Neuron (in vitro differentiated cells): Measurements from ENCODE around the gene USP6.
"Not testable (repeated sequence)": the region's sequence is repeated elsewhere in the genome, so short reads cannot be mapped to it uniquely, and the experiment has no call there.

Experiments
- H2AFZ ChIP-seq: one replicate; pipeline ENCODE4 v1.6.1; 2013; ENCODE audit warnings: low read depth, mild to moderate bottlenecking, inconsistent platforms, low read length, moderate library complexity
- H3K27me3 ChIP-seq: one replicate; pipeline ENCODE4 v1.6.1; 2013; ENCODE audit warnings: low read length; ENCODE audit not compliant: insufficient read depth
- H3K36me3 ChIP-seq: one replicate; pipeline ENCODE4 v1.6.1; 2013; ENCODE audit warnings: low read length; ENCODE audit not compliant: insufficient read depth
- H3K4me1 ChIP-seq: one replicate; pipeline ENCODE4 v1.6.1; 2013; ENCODE audit warnings: low read length; ENCODE audit not compliant: insufficient read depth
- H3K4me3 ChIP-seq: 2 replicates; pipeline ENCODE4 v1.5.1; 2013; ENCODE audit warnings: mild to moderate bottlenecking, low read length, moderate library complexity
- H3K9me3 ChIP-seq: one replicate; pipeline ENCODE4 v1.6.1; 2013; ENCODE audit warnings: low read length

USP6 gene

DNA sequence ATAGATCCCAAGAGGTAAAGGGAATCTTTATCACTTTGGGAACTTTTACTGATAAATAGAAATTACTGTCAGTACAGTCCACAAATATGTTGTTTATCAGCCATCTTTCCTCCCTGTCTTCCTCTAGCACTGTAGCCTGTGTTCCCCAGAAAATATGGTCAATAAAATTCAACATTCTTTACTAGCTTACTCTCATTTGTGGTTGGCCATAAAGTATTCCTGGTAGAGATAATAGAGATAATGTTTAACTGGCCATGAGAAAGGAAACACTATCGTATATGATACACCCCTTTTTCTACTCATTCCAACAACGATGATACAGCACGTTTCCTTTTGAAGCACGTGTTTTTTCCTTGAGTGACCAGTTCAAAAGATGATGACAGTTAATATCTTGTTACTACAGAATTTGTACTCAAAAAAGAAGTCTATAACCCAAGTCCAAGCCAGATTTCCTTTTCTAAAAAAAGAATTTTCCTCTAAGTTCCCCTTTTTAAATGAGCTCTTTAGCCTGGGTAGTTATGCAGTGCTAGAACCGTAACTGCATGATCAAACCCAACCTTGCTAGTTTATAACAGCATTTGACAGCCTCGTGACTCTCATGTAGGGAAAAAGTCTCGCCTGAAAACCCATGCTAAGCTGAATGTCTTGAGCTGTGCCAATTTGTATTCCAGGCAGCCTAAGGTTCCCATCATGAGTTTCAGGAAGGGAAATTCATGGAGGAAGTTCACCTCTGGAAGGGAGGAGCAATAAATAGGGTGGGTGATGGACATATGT is 50.1 kb downstream of the USP6 start:
- not testable (repeated sequence) for H3K9me3 ChIP-seq, H3K36me3 ChIP-seq, H3K4me3 ChIP-seq, H3K27me3 ChIP-seq, H3K4me1 ChIP-seq, H2AFZ ChIP-seq

DNA sequence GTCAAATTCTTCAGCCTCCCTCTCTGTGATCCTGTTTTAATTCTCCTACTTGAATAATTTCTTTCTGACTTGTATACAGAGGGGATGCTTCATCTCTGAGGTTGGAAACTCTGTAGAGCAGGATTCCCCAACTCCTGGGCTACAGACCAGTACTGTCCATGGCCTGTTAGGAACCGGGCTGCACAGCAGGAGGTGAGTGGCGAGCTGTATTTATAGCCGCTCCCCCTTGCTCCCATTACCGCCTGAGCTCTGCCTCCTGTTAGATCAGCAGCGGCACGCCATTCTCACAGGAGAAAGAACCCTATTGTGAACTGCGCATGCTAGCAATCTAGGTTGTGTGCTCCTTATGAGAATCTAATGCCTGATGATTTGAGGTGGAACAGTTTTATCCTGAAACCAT is 59.2 kb downstream of the USP6 start:
- not testable (repeated sequence) for H3K4me1 ChIP-seq, H2AFZ ChIP-seq, H3K4me3 ChIP-seq, H3K27me3 ChIP-seq
- Histone ChIP-seq H3K36me3 (peaks cover 27% of the 10 kb centered on the region), H3K9me3 (peaks cover 23% of the 10 kb centered on the region)

DNA sequence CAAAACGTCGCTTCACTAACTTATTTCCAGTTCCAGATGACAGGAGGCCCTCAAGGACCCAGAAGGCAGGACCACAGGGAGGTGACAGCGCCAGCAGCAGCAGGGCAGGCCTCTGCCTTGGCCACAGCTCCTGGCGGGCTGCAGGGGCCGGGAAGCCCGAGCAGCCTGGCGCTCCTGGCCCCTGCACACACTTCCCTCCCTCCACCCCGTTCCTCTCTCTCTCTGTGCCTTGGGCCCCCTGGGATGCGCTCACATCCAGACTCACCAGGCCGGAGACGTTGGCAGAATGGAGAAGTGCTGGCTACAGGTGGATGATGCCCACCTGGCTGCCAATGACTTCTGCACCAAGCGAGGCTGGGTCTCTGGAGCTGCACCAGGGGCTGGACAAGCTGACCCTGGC is 63.2 kb downstream of the USP6 start:
- Histone ChIP-seq H3K9me3 (peaks cover 57% of the 10 kb centered on the region), H3K4me1 (no peaks in the 10 kb centered on the region), H3K36me3 (peaks cover 37% of the 10 kb centered on the region), H3K4me3 (no peak overlapping the region), H2AFZ (no peak overlapping the region), H3K27me3 (no peaks in the 10 kb centered on the region)

DNA sequence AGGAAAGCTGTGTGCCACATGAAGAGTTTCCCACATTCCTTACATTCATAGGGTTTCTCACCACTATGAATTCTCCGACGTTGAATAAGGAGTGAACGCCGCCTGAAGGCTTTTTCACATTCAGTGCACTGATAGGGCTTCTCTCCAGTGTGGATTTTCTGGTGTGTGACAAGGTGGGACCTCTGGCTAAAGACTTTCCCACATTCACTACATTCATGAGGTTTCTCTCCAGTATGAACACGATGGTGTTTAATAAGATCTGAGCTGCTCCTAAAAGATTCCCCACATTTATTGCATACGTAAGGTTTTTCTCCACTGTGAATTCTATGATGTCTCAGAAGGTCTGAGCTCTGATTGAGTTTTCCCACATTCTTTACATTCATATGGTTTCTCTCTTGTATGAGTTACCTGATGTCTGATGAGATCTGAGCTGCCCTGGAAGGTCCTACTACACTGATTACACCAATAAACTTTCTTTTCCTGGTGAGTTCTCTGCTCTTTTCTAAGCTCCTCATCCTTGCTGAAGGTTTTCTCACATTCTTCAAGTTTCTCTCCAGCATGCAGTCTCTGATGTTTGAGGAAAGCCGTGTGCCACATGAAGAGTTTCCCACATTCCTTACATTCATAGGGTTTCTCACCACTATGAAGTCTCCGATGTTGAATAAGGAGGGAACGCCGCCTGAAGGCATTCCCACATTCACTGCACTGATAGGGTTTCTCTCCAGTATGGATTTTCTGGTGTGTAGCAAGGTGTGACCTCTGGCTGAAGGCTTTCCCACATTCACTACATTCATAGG is 65.9 kb downstream of the USP6 start:
- Histone ChIP-seq H3K4me3 (no peak overlapping the region), H3K36me3 (peaks cover 36% of the 10 kb centered on the region), H2AFZ (no peak overlapping the region), H3K4me1 (no peaks in the 10 kb centered on the region), H3K27me3 (no peaks in the 10 kb centered on the region), H3K9me3 (peaks cover 69% of the 10 kb centered on the region)

DNA sequence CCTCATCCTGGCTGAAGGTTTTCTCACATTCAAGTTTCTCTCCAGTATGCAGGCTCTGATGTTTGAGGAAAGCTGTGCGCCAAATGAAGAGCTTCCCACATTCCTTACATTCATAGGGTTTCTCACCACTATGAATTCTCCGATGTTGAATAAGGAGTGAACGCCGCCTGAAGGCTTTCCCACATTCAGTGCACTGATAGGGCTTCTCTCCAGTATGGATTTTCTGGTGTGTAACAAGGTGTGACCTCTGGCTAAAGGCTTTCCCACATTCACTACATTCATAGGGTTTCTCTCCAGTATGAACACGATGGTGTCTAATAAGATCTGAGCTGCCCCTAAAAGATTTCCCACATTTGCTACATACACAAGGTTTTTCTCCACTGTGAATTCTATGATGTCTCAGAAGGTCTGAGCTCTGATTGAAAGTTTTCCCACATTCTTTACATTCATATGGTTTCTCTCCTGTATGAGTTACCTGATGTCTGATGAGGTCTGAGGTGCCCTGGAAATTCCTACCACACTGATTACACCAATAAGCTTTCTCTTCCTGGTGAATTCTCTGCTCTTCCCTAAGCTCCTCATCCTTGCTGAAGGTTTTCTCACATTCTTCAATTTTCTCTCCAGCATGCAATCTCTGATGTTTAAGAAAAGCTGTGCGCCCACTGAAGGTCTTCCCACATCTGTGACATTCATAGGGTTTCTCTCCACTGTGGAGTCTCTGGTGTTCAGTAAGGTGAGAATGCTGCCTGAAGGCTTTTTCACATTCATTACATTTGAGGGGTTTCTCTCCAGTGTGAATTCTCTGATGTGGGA is 67.0 kb downstream of the USP6 start:
- Histone ChIP-seq H3K4me3 (no peak overlapping the region), H3K27me3 (no peaks in the 10 kb centered on the region), H3K36me3 (peaks cover 45% of the 10 kb centered on the region), H3K9me3 (peaks cover 71% of the 10 kb centered on the region), H3K4me1 (no peaks in the 10 kb centered on the region), H2AFZ (no peak overlapping the region)

DNA sequence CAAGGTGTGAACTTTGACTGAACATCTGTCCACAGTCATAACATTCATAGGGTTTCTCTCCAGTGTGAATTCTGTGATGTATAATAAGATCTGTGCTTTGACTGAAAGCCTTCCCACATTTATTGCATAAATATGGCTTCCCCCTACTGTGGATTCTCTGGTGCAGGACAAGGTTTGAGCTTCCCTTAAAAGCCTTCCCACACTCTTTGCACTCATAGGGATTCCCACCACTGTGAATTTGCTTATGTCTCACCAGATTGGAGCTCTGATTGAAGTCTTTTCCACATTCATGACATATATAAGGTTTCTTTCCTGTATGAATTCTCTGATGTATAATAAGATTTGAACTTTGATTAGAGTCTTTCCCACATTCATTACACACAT is 67.6 kb downstream of the USP6 start:
- Histone ChIP-seq H3K4me3 (no peak overlapping the region), H3K4me1 (no peaks in the 10 kb centered on the region), H3K9me3 (peaks cover 75% of the 10 kb centered on the region), H3K27me3 (no peaks in the 10 kb centered on the region), H2AFZ (no peak overlapping the region), H3K36me3 (peaks cover 50% of the 10 kb centered on the region)

DNA sequence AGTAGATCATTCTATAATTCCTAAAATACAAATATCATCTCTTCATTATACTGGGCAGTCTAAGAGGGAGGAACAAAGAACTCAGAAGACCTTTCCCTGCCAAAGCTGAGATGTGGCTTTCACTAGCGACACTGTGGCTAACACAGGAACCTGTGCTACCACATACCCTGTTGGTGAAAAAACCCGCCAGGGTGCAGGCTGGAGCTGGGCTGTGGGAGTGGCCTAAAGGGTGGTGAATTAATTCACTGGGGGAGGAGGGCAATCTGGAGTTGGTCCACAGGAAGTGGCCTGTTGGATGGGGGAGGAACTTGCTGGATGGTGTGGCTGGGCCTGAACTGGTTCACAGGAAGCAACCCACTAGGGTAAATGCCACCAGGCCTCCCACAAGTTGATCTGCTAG is 68.5 kb downstream of the USP6 start:
- Histone ChIP-seq H3K36me3 (peaks cover 53% of the 10 kb centered on the region), H3K4me3 (no peak overlapping the region), H3K9me3 (peaks cover 72% of the 10 kb centered on the region), H2AFZ (no peak overlapping the region), H3K27me3 (no peaks in the 10 kb centered on the region), H3K4me1 (no peaks in the 10 kb centered on the region)

DNA sequence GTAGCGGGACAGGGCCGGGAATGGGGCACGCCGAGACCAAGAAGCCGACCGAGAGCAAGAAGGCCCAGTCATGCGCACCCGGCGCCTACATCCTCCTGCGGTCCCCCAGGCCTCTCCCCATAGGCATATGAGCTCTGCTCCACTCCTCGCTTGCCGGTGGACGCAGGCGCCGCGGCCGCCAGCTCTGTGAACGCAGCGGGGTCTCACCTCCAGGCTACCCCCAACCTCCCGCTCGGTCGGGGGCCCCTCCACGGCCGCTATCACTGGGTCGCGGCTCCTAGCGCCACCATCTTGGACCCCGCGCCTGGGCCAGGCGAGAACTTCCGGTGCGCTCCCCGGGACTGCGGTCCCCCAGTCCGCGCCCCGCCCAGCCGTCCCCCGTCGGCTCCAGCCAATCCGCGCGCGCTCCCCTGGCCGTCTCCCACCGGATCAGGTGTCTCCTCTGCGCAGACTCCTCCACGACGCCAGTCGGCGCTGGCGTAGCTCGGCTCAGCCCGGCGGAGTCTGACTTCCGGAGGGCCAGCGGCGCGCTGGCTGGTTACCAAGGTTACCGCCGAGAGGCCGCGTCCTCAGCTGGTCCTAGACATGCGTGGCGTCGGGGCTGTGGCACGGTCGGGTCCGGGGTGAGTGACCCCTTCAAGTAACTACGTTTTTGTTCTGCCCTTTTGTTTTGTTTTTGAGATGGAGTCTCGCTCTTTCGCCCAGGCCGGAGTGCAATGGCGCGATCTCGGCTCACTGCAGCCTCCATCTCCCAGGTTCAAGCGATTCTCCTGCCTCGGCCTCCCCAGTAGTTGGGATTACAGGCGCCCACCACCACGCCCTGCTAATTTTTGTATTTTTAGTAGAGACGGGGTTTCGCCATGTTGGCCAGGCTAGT is 75.9 kb downstream of the USP6 start, which contains the start of gene ZNF594:
TSS of gene ZNF594 (minus strand) at position 328 of the 877 bp plus-strand sequence. CDS start 7,612 bp downstream, outside the sequence.
- Histone ChIP-seq H3K4me3 (peak within 1 kb of the TSS; percentile 99), H3K4me1 (peaks cover 13% of the 10 kb centered on the region), H3K27me3 (no peaks in the 10 kb centered on the region), H2AFZ (peak within 1 kb of the TSS; percentile 83), H3K9me3 (peaks cover 21% of the 10 kb centered on the region), H3K36me3 (peaks cover 33% of the 10 kb centered on the region)

DNA sequence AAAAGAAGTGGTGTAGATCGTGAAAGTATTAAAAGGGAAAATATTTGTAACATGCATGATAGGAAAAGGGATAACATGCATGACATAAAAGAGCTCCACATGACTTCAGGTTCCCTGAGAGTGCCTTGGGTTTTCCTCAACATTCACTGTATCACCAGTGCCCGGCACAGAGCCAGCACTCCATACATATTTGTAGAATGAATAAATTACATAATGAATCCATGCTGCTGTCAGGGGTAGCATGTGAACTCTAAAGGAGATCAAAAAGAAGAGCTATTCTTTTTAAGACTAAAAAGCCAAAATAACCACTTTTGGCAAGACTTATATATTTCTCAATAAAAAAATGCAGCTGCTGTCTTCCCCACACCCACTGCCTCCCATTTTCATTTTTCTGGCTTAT is 78.5 kb downstream of the USP6 start:
- peaks cover 9% of the 10 kb centered on the region for H3K9me3 ChIP-seq
- H2AFZ ChIP-seq, result no peak overlapping the region
- H3K4me3 ChIP-seq, result no peak overlapping the region
- peaks cover 16% of the 10 kb centered on the region for H3K36me3 ChIP-seq
- no peaks in the 10 kb centered on the region for H3K27me3 ChIP-seq
- H3K4me1 ChIP-seq, result peaks cover 13% of the 10 kb centered on the region

DNA sequence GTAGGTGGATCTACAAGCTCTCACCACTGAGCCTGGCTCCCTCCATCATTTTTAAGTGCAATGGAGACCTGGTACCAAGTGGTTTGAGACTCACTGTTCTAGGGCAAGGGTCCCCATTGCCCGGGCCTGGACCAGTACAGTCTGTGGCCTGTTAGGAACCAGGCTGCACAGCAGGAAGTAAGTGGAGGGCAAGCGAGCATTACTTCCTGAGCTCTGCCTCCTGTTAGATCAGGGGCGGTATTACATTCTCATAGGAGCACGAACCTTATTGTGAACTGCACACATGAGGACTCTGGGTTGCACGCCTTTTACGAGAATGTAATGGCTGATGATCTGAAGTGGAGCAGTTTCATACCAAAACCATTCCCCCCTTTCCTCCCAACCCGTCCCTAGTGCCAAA is 82.6 kb downstream of the USP6 start:
- Histone ChIP-seq H3K4me3 (no peak overlapping the region), H3K9me3 (peaks cover 6% of the 10 kb centered on the region), H2AFZ (no peak overlapping the region), H3K36me3 (peaks cover 7% of the 10 kb centered on the region), H3K27me3 (no peaks in the 10 kb centered on the region), H3K4me1 (no peaks in the 10 kb centered on the region)

DNA sequence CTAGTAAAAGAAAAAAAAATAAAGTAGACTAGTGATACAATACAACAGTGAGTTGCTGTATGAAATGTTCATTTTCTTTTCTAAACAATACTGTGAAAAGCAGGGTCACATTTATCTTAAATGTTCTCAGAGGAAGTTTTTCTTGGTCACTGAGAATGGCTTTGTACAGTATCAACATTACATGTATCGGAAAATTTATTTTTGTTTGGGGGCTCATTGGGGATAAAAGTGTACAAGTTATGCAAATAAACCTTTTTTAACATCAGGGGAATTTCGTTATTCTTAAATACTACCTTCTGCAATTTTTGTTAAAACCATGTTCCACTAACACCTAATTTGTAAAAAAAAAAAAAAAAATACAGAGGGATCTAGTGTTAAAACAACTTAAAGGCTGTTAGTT is 84.5 kb downstream of the USP6 start:
- H3K9me3 ChIP-seq, result peaks cover 6% of the 10 kb centered on the region
- H3K27me3 ChIP-seq, result no peaks in the 10 kb centered on the region
- no peak overlapping the region for H2AFZ ChIP-seq
- no peak overlapping the region for H3K4me3 ChIP-seq
- peaks cover 4% of the 10 kb centered on the region for H3K36me3 ChIP-seq
- H3K4me1 ChIP-seq, result no peaks in the 10 kb centered on the region

DNA sequence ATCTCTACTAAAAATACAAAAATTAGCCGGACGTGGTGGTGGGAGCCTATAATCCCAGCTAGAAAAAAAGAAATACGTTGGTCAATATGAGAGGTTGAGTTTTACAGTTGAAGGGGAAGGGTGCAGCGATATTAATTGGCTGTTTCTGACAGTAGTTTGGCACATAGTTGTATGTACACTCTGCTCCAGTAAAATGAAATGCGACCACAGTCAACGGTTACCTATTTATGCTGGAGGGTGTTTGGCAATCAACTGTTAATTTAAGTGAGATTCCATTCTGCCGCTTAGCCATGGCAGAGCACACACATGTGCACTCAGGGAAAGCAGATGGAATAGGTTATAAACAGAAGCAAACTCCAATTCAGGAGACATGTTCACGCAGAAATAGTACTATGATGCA is 85.2 kb downstream of the USP6 start:
- no peak overlapping the region for H2AFZ ChIP-seq
- H3K4me1 ChIP-seq, result no peaks in the 10 kb centered on the region
- no peak overlapping the region for H3K4me3 ChIP-seq
- peaks cover under 1% of the 10 kb centered on the region for H3K36me3 ChIP-seq
- H3K27me3 ChIP-seq, result no peaks in the 10 kb centered on the region
- peaks cover 6% of the 10 kb centered on the region for H3K9me3 ChIP-seq
